ENCODE measurements around the gene PFKFB2.

The PFKFB2 gene

DNA sequence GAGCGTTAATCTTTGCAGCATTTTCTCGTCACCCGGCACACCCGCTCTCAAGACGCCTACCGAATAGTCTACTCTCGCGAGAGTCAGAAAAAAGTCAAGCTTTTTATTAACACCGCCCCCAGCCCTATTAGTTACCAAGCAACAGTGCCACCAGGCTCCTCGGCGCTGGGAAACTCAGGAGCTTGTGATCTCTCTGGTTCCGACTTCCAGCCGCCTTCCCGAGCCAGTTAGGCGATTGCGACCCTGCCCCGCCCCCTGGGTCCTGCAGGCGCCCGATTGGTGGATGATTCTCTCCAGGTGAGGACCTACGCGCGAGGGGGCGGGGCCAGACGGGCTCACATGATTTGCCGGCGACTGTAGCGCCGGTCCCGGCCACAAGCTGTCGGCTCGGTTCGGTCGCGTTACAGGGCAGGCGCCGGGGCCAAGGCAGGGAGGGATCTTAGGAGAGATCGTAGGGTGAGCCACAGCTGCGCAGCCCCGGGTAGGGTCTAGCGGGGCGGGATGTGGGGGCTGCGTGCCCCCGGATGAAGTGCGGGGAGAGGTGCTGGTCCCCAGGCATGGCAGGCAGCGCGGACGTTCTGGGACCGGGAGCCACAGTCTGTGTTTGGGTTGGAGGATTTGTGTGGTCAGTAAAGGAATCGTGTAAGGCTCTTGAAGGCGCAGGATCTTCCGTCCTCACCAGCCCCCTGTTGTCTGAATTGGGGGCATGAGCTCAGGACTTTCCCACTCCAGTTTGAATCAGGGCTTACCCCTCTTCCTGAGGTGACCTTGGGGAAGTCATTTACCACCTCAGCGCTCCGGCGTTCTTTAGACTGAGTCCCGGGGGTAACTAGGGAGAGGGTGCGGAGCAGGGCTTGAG is at the start of gene PFKFB2:
TSS of gene PFKFB2 (plus strand) at position 365 of the 859 bp plus-strand sequence. CDS start 1,443 bp downstream, outside the sequence.
- peaks cover 10% of the 10 kb centered on the region for H3K36me3 ChIP-seq (ENCODE audit: insufficient read depth, low read length)
- peak within 1 kb of the TSS; percentile 92 for H3K9ac ChIP-seq (ENCODE audit: low read depth, low read length)
- H3K4me1 ChIP-seq (ENCODE audit: insufficient read depth, low read length) = peaks cover 6% of the 10 kb centered on the region; the same call in 1 of the 2 replicates
- H3K9me3 ChIP-seq (ENCODE audit: control insufficient read depth, insufficient read depth, low read length) = no peaks in the 10 kb centered on the region

DNA sequence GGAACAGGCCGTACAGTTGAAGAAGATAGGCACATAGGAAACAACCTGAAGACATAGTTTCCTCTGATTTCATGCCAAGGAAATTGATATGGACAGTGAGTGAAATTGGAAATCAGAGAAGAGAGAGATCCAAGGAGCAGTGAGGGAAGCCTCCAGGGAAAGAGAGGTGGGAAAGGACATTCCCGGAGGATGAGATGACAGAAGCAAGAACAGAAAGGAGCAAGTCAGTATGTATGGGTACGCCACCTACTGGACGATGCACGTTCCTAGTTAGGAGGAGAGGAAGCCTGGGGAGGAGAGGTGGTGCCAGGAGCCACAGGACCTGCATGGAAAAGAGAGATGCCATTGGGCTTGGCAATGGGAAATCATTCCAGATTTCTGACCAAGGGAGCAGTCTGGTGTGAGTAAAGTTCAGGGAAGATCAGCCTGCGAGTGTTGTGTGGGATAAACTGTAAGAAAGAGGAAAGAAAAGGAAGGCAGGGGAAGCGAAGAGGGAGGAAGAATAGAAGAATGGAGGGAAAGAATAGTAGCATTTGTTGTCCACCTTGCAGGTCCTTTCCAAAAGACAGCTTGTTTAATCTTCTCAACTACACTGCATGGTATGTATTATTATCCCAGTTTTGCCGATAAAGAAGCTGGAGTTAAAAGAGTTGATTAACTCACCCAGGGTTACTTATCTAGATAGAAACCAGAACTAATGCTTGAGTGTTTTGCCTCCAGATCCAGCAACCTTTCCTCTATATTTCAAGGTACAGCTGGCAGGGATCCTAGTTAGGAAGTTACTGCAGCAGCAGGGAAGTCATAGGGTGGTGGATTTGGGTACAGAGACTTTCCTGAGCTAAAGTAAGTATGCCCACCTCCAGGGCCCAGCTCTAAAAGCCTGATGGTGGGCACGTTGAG is 47.9 kb upstream of the PFKFB2 start:
- Histone ChIP-seq H3K4me1 (ENCODE audit: insufficient read depth, low read length) (no peaks in the 10 kb centered on the region; the same call in 1 of the 2 replicates), H3K36me3 (ENCODE audit: insufficient read depth, low read length) (no peaks in the 10 kb centered on the region), H3K9me3 (ENCODE audit: control insufficient read depth, insufficient read depth, low read length) (no peaks in the 10 kb centered on the region), H3K9ac (ENCODE audit: low read depth, low read length) (no peak overlapping the region)

DNA sequence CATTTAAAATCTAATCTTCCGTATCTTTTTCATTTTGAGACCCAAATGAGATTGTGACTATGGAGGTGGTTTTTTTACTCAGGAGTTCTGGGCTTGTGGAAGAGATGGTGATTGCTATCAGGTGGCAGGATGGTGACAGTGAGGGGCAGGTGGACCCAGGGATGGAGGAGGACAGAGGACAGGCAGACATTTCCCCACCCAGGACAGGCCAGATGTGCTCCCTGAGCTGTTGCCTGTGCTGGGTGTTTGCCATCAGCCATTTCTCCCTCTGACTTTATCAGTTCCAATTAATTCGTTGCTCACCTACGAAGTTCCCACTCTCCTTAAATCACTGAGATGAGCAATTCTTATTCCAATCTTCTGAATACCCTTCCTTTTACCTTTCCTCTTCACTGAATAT is 47.0 kb upstream of the PFKFB2 start:
- Histone ChIP-seq H3K9ac (ENCODE audit: low read depth, low read length) (no peak overlapping the region), H3K4me1 (ENCODE audit: insufficient read depth, low read length) (no peaks in the 10 kb centered on the region; the same call in 1 of the 2 replicates), H3K36me3 (ENCODE audit: insufficient read depth, low read length) (no peaks in the 10 kb centered on the region), H3K9me3 (ENCODE audit: control insufficient read depth, insufficient read depth, low read length) (no peaks in the 10 kb centered on the region)

DNA sequence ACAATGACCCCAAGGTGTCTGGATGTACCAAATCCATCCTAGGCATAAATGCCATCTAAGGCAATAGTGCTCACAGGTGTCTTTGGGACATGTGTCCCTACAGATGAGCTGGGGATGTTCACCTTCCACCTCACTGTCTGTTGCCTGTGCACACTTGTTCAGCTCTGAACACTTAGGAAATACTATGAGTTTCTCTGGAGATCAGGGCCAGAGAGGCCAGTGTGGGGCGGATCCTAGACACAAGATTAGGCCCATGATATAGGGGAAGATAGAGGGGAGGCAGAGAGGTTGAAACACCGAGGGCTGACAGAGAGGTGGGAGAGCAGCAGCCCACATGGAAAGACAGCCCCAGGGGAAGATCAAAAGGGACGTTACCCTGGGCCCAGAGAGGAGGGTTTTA is 46.2 kb upstream of the PFKFB2 start:
- Histone ChIP-seq H3K9me3 (ENCODE audit: control insufficient read depth, insufficient read depth, low read length) (no peaks in the 10 kb centered on the region), H3K36me3 (ENCODE audit: insufficient read depth, low read length) (no peaks in the 10 kb centered on the region), H3K9ac (ENCODE audit: low read depth, low read length) (no peak overlapping the region), H3K4me1 (ENCODE audit: insufficient read depth, low read length) (no peaks in the 10 kb centered on the region; the same call in 1 of the 2 replicates)

DNA sequence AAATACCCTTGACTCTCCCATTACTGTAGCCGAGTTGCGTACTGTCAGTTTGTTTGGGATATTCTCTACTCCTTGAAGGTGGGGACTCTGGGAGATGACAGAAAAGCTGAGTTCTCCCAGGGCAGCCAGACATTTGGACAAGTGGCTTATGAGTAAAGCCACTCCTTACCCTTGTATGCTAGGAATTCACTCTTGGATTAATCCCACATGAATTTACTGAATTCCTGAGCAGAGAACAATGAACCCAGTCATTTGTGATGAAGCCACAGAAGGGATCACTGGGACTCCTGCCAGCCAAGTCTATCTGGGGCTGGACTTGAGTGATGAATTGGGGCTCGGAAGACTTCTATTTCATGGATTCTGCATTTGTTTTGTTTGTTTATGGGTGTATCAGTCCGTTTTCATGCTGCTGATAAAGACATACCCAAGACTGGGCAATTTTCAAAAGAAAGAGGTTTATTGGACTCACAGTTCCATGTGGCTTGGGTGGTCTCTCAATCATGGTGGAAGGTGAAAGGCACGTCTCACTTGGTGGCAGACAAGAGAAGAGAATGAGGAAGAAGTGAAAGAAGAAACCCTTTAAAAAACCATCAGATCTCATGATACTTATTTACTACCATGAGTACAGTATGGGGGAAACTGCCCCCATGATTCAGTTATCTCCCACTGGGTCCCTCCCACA is 45.6 kb upstream of the PFKFB2 start:
- Histone ChIP-seq H3K36me3 (ENCODE audit: insufficient read depth, low read length) (no peaks in the 10 kb centered on the region), H3K9ac (ENCODE audit: low read depth, low read length) (no peak overlapping the region), H3K4me1 (ENCODE audit: insufficient read depth, low read length) (no peaks in the 10 kb centered on the region; the same call in 1 of the 2 replicates), H3K9me3 (ENCODE audit: control insufficient read depth, insufficient read depth, low read length) (no peaks in the 10 kb centered on the region)

DNA sequence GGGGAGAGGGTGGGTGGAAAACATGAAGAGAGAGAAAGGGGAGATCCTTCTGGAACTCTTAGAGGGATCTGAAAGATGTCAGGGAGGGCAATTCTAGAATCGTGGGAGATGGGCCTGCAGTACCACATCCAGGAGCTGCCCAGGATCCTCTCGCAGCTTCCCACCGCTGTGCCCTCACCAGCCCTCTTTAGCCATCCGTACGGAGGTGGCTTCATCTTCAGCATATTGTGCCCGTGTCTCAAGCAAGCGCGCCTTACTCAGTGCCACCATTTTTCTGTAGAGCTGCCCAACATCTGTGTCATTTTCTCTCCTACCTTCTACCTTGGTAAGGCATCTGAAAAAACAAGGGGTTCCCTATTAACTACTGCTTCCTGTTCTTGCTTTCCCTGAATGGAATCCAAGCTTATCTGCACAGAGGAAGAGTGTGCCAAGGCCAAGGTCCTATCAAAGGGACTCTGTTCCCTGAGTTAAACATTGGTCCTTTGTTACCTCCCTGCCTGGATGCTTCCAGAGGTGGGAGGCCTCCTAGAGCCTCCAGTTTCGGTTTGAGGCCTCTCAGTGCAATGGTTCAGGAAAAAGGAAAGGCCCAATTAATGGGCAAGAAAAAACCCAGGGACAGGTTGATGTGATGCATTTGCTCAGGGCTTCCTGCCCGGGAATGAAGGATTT is 43.8 kb upstream of the PFKFB2 start:
- no peaks in the 10 kb centered on the region for H3K4me1 ChIP-seq (ENCODE audit: insufficient read depth, low read length)
- H3K36me3 ChIP-seq (ENCODE audit: insufficient read depth, low read length) = no peaks in the 10 kb centered on the region
- no peaks in the 10 kb centered on the region for H3K9me3 ChIP-seq (ENCODE audit: control insufficient read depth, insufficient read depth, low read length)
- H3K9ac ChIP-seq (ENCODE audit: low read depth, low read length) = no peak overlapping the region

DNA sequence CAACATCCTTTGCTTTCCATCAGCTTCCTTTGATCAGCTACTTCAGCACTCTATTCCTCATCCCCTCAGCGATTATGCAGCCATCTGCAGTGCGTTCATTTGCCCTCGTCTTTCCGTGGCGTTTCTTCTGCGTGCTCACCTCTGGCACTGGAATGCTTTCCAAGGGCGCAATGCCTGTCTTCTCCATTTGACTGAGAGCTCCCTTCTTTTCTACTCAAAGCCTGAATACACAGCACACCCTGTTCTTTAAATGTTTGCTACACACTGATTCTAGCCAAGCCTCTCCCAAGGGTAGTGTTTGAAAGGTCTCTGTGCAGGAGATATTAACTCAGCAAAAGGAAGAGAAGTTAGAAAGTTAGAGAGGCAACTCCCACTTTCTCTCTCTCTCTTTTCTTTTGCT is 43.1 kb upstream of the PFKFB2 start:
- Histone ChIP-seq H3K4me1 (ENCODE audit: insufficient read depth, low read length) (no peaks in the 10 kb centered on the region), H3K9ac (ENCODE audit: low read depth, low read length) (no peak overlapping the region), H3K9me3 (ENCODE audit: control insufficient read depth, insufficient read depth, low read length) (no peaks in the 10 kb centered on the region), H3K36me3 (ENCODE audit: insufficient read depth, low read length) (no peaks in the 10 kb centered on the region)

DNA sequence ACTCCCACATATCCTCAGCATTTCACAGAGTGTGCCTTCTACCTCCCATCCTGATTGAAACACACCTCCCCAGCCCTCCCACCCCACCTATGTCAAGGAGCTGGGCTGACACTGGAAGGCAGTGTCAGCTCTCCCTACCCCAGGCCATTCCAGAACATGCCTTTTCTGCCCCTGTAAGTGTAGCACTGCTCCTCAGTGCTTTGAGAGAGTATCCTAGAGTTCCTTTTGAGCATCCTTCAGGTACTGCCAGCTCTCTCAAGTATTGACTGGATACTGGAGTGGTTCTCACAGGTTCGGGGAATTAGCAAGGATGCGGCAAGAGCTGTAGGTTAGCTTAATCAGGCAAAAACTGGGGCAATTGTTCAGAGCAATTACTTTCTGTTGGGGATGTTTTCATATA is 42.3 kb upstream of the PFKFB2 start:
- H3K4me1 ChIP-seq (ENCODE audit: insufficient read depth, low read length) = no peaks in the 10 kb centered on the region
- no peaks in the 10 kb centered on the region for H3K9me3 ChIP-seq (ENCODE audit: control insufficient read depth, insufficient read depth, low read length)
- H3K36me3 ChIP-seq (ENCODE audit: insufficient read depth, low read length) = no peaks in the 10 kb centered on the region
- no peak overlapping the region for H3K9ac ChIP-seq (ENCODE audit: low read depth, low read length)

DNA sequence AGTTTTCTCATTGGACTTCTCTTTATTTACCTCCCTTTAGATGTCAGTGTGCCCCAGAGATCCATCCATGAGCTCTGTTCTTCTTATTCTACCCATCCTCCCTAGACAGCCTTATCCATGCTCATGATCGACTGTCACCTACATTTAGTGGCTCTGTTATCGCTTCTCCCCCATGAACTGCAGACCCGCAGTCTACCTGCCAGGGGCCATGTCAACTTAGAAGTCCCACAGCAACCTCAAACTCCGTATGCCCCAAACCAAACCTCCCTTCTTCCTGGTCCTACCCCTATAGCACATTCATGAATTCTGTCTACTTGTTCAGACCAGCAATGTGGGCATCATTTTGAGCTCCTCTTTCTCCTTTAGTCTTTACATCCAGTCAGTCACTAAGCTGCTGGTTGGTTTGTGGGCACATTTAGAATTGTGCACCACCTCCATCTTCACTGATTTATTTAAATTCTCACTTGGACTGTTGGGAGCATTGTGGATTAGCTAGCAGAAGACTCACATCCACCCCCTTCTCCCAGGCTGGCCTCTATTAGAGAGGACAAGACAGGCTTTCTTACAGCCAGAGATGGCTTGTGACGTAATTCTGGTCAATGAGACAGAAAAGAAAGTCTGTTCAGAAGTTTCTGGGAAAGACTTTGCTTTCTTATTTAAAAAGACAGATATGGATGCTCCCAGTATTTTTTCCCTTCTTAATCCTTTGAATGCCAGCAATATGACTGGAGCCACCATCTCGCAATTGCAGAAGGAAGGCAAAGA is 39.6 kb upstream of the PFKFB2 start:
- Histone ChIP-seq H3K9ac (ENCODE audit: low read depth, low read length) (no peak overlapping the region), H3K9me3 (ENCODE audit: control insufficient read depth, insufficient read depth, low read length) (no peaks in the 10 kb centered on the region), H3K4me1 (ENCODE audit: insufficient read depth, low read length) (no peaks in the 10 kb centered on the region), H3K36me3 (ENCODE audit: insufficient read depth, low read length) (no peaks in the 10 kb centered on the region)

DNA sequence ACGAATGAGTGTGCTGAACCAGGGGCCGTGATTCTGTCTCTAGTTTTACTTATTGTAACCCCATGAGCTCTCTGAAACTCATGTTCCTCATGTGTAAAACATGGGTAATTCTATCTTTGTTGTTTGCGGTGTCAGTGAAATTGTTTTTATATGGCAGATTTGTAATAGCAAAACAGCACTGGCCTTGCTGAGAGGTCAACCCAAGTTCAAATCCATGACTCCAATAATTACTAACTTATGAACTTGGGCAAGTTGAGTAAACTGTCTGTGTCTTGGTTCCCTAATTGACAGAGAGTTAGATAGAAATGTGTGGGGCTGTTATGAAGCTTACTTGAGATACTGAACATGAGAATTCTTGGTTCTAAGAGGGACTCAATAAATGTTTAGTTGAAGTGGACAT is 38.3 kb upstream of the PFKFB2 start:
- H3K9ac ChIP-seq (ENCODE audit: low read depth, low read length) = no peak overlapping the region
- H3K4me1 ChIP-seq (ENCODE audit: insufficient read depth, low read length) = no peaks in the 10 kb centered on the region
- H3K36me3 ChIP-seq (ENCODE audit: insufficient read depth, low read length) = no peaks in the 10 kb centered on the region
- no peaks in the 10 kb centered on the region for H3K9me3 ChIP-seq (ENCODE audit: control insufficient read depth, insufficient read depth, low read length)

DNA sequence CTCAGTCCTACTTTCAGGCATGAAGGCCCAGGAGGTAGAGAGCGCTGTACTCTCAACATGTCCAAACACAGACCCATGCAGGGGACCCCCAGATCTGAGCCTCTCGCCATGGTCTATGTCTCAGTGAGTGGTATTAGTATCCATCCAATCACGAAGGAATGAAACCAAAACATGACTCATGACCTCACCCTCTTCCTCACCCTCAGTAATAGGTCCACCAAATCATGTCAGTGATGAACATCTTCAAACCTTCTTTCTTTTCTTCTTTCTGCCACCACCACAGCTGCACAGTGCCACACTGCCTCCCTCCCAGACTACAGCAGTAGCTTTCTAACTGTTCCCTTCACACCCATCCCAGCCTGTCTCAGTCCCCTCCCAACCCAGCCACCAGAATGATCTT is 37.3 kb upstream of the PFKFB2 start:
- Histone ChIP-seq H3K4me1 (ENCODE audit: insufficient read depth, low read length) (no peaks in the 10 kb centered on the region), H3K9ac (ENCODE audit: low read depth, low read length) (no peak overlapping the region), H3K9me3 (ENCODE audit: control insufficient read depth, insufficient read depth, low read length) (no peaks in the 10 kb centered on the region), H3K36me3 (ENCODE audit: insufficient read depth, low read length) (no peaks in the 10 kb centered on the region)

DNA sequence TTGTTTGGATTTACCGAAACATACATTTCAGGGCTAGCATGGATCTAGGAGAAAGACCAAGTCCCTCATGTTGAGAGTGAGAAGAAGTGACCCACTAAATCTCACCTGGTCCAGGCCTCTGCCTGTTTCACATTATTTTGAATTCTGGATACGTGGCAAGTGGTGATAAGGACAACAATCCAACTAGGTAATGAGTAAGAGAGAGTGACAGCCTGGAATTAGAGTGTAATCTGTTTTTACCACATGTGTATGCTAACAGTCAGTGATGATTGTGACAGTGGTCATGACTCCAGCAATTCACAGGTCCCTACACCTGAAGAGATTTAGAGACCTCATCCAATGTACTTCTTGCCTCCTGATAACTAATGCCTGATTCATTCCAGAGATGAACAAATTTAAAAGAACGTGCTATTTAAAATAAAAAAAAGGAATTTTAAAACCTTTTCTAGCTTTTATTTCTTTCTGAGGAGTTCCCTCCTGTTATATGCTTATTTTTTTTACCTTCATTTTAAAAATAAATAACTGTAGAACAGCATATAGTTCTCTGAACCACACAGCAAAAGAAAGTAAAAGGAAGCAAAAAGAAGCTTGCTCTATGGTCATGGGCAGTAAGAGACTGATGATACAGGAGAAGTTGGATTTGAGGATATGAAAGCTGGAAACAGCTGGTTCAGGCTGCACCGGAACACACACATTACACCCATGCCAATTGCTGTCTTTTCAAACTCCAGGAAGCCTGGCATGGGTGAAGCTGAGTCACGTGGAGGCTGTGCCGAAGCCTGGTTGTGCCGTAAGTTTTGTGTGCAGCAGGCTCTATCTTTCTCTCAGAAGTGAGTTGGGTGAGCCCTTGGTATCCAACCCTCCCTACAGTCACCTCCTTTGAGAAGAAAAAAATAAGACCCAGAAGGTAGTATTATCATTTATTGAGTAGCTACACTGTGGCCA is 35.2 kb upstream of the PFKFB2 start:
- Histone ChIP-seq H3K4me1 (ENCODE audit: insufficient read depth, low read length) (no peaks in the 10 kb centered on the region), H3K9me3 (ENCODE audit: control insufficient read depth, insufficient read depth, low read length) (no peaks in the 10 kb centered on the region), H3K9ac (ENCODE audit: low read depth, low read length) (no peak overlapping the region), H3K36me3 (ENCODE audit: insufficient read depth, low read length) (no peaks in the 10 kb centered on the region)
